Endodermal cell (in vitro differentiated cells): ENCODE measurements around the gene TRIB2. TPM values are rescaled to one million over a fixed set of nuclear protein-coding genes. Genes with fewer than 3 reads are reported as not detected.

Experiments used
- DNase-seq: peaks from one replicate; pipeline ENCODE4 v3.0.0-alpha.2; 2017
- H3K27ac ChIP-seq: 2 replicates; pipeline ENCODE4 v1.5.1; 2013; ENCODE audit warnings: mild to moderate bottlenecking, low read depth, low read length, moderate library complexity
- H3K27me3 ChIP-seq: 2 replicates; pipeline ENCODE4 v1.6.1; 2013; ENCODE audit warnings: mild to moderate bottlenecking, low read length, moderate library complexity; ENCODE audit not compliant: insufficient read depth, control insufficient read depth, poor library complexity, severe bottlenecking
- H3K36me3 ChIP-seq: 2 replicates; pipeline ENCODE4 v1.7.0; 2013; ENCODE audit warnings: mild to moderate bottlenecking, low read length, moderate library complexity; ENCODE audit not compliant: control insufficient read depth, insufficient read depth
- H3K4me1 ChIP-seq: one replicate; pipeline ENCODE4 v1.7.0; 2013; ENCODE audit warnings: low read length; ENCODE audit not compliant: control insufficient read depth, insufficient read depth
- H3K4me3 ChIP-seq: 2 replicates; pipeline ENCODE4 v1.5.1; 2013; ENCODE audit warnings: mild to moderate bottlenecking, low read length, moderate library complexity
- H3K9ac ChIP-seq: 2 replicates; pipeline ENCODE4 v1.6.1; 2013; ENCODE audit warnings: mild to moderate bottlenecking, low read length, moderate library complexity; ENCODE audit not compliant: poor library complexity, severe bottlenecking; ENCODE audit errors: extremely low read depth
- H3K9me3 ChIP-seq: 2 replicates; pipeline ENCODE4 v1.6.1; 2013; ENCODE audit warnings: mild to moderate bottlenecking, low read length, moderate library complexity; ENCODE audit not compliant: control insufficient read depth
- H3K27ac Mint-ChIP-seq: 2 replicates; pipeline ENCODE4 v1.8.0; 2020; ENCODE audit warnings: mixed read lengths
- H3K27me3 Mint-ChIP-seq: 2 replicates; pipeline ENCODE4 v1.8.0; 2021; ENCODE audit warnings: mild to moderate bottlenecking, mixed read lengths; ENCODE audit not compliant: insufficient read depth
- H3K36me3 Mint-ChIP-seq: 2 replicates; pipeline ENCODE4 v1.8.0; 2020; ENCODE audit warnings: low read depth, mixed read lengths
- H3K4me1 Mint-ChIP-seq: 2 replicates; pipeline ENCODE4 v1.8.0; 2020; ENCODE audit warnings: mixed read lengths
- H3K4me3 Mint-ChIP-seq: 2 replicates; pipeline ENCODE4 v1.8.0; 2020; ENCODE audit warnings: mild to moderate bottlenecking, moderate library complexity, mixed read lengths
- H3K9me3 Mint-ChIP-seq: 2 replicates; pipeline ENCODE4 v1.8.0; 2020; ENCODE audit warnings: mild to moderate bottlenecking, mixed read lengths
- WGBS, 2 experiments: methylation state at CpG; one replicate each; pipeline versions ENCODE4 v1.1.5 to v1.1.7; 2013; ENCODE audit warnings: missing lambda C conversion rate in 2 of 2, mixed read lengths in 1 of 2; ENCODE audit not compliant: insufficient coverage in 1 of 2, insufficient read length in 1 of 2; 5-methylcytosine and 5-hydroxymethylcytosine counted together
- total RNA-seq, 2 donors: library from RNA; stranded (reverse); fragmentation: NEBNext Ultra II Directional in 1 of 2; extraction: Animal tissue kit (Norgen Biotek cat#: 25700) in 1 of 2; gene quantifications; 2 replicates in 1 of 2; 3 replicates in 1 of 2; pipeline ENCODE4 v1.2.1, GENCODE V29; 2021
- TF ChIP-seq, protein P1 (sequence below): fragments of 200-600 bp; sonication (generic); conservative IDR thresholded peaks from 2 replicates; pipeline ENCODE4 v1.5.0; 2021; ENCODE audit warnings: antibody characterized with exemption, mild to moderate bottlenecking

TRIB2 gene
- total RNA-seq, 2 donors from 2014 or later, result 23.8 to 29.8 TPM

DNA sequence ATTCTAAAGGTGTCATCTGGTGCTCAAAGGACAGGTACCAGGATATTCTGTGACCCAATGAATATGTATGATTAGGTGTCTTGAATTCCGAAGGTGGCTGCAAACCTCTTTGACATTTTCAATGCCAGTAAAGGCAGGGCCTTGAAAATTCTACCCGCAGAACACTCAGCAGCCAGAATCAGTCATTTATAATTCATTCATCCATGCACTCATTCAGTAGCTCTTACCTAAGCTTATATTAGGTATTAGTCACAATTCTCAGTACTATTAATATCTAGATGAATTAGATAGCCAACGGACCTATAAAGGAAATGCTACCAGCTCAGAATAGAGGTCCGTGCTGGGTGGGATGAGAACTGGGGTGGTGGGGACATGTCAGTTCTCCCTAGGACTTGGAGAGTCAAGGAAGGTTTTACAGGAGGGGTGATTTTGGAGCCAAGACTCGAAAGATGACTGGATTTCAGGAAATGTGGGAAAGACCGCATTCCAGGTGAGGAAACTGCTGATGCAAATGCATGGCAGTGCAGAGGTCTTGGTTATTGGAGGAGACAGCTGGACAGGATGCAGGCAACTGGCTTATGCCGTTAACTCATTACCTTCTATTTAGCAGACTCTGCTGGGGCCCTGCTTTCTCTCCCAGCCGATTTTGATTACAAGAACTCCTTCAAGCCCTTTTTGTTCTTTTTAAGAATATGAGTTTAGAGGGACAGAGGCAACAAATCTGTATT is 7.2 kb downstream of the TRIB2 start:
- TF ChIP-seq, protein P1, sequence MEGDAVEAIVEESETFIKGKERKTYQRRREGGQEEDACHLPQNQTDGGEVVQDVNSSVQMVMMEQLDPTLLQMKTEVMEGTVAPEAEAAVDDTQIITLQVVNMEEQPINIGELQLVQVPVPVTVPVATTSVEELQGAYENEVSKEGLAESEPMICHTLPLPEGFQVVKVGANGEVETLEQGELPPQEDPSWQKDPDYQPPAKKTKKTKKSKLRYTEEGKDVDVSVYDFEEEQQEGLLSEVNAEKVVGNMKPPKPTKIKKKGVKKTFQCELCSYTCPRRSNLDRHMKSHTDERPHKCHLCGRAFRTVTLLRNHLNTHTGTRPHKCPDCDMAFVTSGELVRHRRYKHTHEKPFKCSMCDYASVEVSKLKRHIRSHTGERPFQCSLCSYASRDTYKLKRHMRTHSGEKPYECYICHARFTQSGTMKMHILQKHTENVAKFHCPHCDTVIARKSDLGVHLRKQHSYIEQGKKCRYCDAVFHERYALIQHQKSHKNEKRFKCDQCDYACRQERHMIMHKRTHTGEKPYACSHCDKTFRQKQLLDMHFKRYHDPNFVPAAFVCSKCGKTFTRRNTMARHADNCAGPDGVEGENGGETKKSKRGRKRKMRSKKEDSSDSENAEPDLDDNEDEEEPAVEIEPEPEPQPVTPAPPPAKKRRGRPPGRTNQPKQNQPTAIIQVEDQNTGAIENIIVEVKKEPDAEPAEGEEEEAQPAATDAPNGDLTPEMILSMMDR, result no peak
- peaks cover 41% of the 10 kb centered on the region for H3K36me3 Mint-ChIP-seq
- no peak overlapping the region for H3K9ac ChIP-seq
- H3K4me1 Mint-ChIP-seq, result peaks cover 28% of the 10 kb centered on the region
- peaks cover 10% of the 10 kb centered on the region for H3K27me3 Mint-ChIP-seq
- WGBS, 2 experiments, result 93 to 94% methylated on average over 6 to 8 of the region's 8 CpGs
- no peak for DNase-seq
- no peaks in the 10 kb centered on the region for H3K9me3 ChIP-seq
- H3K36me3 ChIP-seq, result peaks cover 11% of the 10 kb centered on the region
- H3K4me1 ChIP-seq, result peaks cover 5% of the 10 kb centered on the region
- no peak overlapping the region for H3K4me3 Mint-ChIP-seq
- no peaks in the 10 kb centered on the region for H3K9me3 Mint-ChIP-seq
- peaks cover 21% of the 10 kb centered on the region for H3K27me3 ChIP-seq
- no peak overlapping the region for H3K27ac ChIP-seq
- no peak overlapping the region for H3K27ac Mint-ChIP-seq
- H3K4me3 ChIP-seq, result no peak overlapping the region

DNA sequence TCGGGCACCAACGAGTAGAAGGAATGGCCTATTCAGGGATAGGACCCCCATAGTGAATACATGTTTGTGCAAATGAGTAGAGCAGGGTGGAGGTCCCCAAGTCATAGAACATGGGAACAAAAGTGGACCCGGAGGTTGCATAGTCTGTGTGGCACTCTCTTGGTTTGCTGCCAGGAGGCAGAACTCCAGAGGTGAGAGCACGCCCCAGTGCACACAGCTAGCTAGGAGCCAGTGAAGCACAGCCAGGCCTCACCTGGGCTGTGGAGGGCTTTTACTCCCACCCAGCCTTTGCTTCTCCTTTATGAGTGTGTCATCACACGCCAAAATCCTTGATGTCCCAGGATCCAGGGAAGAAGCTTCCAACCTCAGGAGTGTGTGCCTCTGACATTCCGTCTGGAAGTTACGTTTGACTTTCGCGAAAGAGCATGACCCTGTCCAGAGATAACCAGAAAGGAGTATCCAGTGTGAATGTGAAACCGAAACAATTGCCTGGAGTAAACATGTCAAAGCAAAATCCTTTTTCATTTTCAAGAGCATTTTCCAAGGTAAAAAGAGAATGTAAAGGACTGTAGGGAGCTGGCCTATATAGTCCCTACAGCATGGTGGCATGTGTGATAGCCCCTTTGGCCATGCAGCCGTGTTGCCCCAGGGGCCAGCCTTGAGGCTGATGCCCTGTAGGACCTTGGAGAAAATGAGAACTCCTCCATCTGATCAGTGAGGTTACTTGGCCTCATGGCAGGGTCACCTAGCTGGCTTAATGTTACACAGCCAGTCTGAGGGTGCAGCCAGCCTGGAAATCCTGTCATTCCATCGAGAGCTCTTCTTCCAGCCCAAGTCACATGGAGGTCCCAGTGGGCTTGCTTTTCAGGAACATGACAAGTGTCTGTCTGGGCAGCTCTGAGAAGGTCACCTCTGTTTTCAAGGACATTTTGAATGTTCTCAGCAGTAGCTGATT is 8.8 kb downstream of the TRIB2 start:
- H3K9ac ChIP-seq, result no peak overlapping the region
- H3K36me3 ChIP-seq, result peaks cover 11% of the 10 kb centered on the region
- H3K4me1 ChIP-seq, result no peaks in the 10 kb centered on the region
- peaks cover 48% of the 10 kb centered on the region for H3K36me3 Mint-ChIP-seq
- no peaks in the 10 kb centered on the region for H3K9me3 Mint-ChIP-seq
- H3K4me1 Mint-ChIP-seq, result peaks cover 14% of the 10 kb centered on the region
- no peak for DNase-seq
- TF ChIP-seq, protein P1, result no peak
- no peak overlapping the region for H3K27ac Mint-ChIP-seq
- WGBS, 2 experiments, result 94 to 96% methylated on average over 12 of the region's 12 CpGs
- no peak overlapping the region for H3K4me3 Mint-ChIP-seq
- peaks cover 2% of the 10 kb centered on the region for H3K27me3 Mint-ChIP-seq
- no peaks in the 10 kb centered on the region for H3K9me3 ChIP-seq
- H3K27ac ChIP-seq, result no peak overlapping the region
- peaks cover 5% of the 10 kb centered on the region for H3K27me3 ChIP-seq
- no peak overlapping the region for H3K4me3 ChIP-seq

DNA sequence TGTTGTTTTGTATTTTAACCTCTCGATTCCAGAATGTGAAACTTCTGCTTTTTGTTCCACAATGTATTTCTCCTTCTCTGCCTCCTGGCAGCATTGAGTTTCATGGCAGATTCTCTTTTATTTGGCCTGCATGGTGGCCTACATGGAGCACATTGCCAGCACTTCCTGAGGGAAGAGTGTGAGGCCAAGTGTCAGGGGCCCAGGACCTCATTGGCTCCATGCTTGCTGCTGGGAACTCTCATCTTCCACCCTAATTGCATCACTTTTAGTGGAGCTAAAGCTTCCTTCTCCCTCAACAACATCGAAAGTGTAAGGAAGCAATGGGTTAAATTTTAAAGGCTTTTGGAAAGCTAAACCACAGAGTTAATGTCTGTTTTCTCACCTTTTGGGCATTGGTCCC is 9.5 kb downstream of the TRIB2 start:
- H3K27ac Mint-ChIP-seq, result no peak overlapping the region
- peaks cover 9% of the 10 kb centered on the region for H3K4me1 Mint-ChIP-seq
- 82 to 100% methylated on average over 2 of the region's 2 CpGs for WGBS, 2 experiments
- no peak overlapping the region for H3K4me3 Mint-ChIP-seq
- no peak overlapping the region for H3K27ac ChIP-seq
- no peaks in the 10 kb centered on the region for H3K9me3 Mint-ChIP-seq
- TF ChIP-seq, protein P1, result no peak
- peaks cover 2% of the 10 kb centered on the region for H3K27me3 Mint-ChIP-seq
- DNase-seq, result no peak
- H3K4me1 ChIP-seq, result no peaks in the 10 kb centered on the region
- no peaks in the 10 kb centered on the region for H3K9me3 ChIP-seq
- no peak overlapping the region for H3K4me3 ChIP-seq
- peaks cover 55% of the 10 kb centered on the region for H3K36me3 Mint-ChIP-seq
- peaks cover 11% of the 10 kb centered on the region for H3K36me3 ChIP-seq
- H3K27me3 ChIP-seq, result no peaks in the 10 kb centered on the region
- H3K9ac ChIP-seq, result no peak overlapping the region
